Epithelial cell of proximal tubule (primary cell): ENCODE results near the gene HIVEP1. TPM values are rescaled to one million over a fixed set of nuclear protein-coding genes. Genes with fewer than 3 reads are reported as not detected.

ENCODE experiments used
- DNase-seq: peaks from one replicate; pipeline ENCODE4 v3.0.0-alpha.2; 2011; ENCODE audit warnings: low read depth
- H3K4me3 ChIP-seq: 2 replicates; pipeline ENCODE4 v1.5.1; 2011; ENCODE audit warnings: low read depth, mild to moderate bottlenecking, low read length
- CTCF ChIP-seq: conservative IDR thresholded peaks from 2 replicates; pipeline ENCODE4 v1.5.1; 2012; ENCODE audit warnings: low read depth, mild to moderate bottlenecking, low read length
- total RNA-seq: library from RNA; depleted of rRNA; stranded (reverse); fragments of >200 nt; gene quantifications from 2 replicates; pipeline ENCODE4 v1.2.3, GENCODE V29; 2015

The HIVEP1 gene
- total RNA-seq, 1 donor from 2014 or later = 14.2 TPM

- TF ChIP-seq CTCF = no peak
- H3K4me3 ChIP-seq = no peak overlapping the region
- no peak for DNase-seq
Measured at GRCh38 chr6:12178521-12178920, 166.4 kb downstream of the HIVEP1 start.

GRCh38 chr6:12181481-12181880 is 169.4 kb downstream of the HIVEP1 start:
- no peak overlapping the region for H3K4me3 ChIP-seq
- no peak for TF ChIP-seq CTCF
- no peak for DNase-seq

GRCh38 chr6:12182676-12183075 is 170.6 kb downstream of the HIVEP1 start:
- no peak overlapping the region for H3K4me3 ChIP-seq
- no peak for DNase-seq
- TF ChIP-seq CTCF = no peak

- no peak for DNase-seq
- TF ChIP-seq CTCF = no peak
- no peak overlapping the region for H3K4me3 ChIP-seq
Measured at GRCh38 chr6:12185081-12185673, 173.1 kb downstream of the HIVEP1 start.

- no peak for DNase-seq
- TF ChIP-seq CTCF = no peak
- no peak overlapping the region for H3K4me3 ChIP-seq
Measured at GRCh38 chr6:12186528-12186927, 174.4 kb downstream of the HIVEP1 start.

GRCh38 chr6:12189150-12189549 is 177.0 kb downstream of the HIVEP1 start:
- no peak overlapping the region for H3K4me3 ChIP-seq
- DNase-seq = no peak
- no peak for TF ChIP-seq CTCF

- TF ChIP-seq CTCF = no peak
- DNase-seq = no peak
Measured at GRCh38 chr6:12189661-12190060, 177.5 kb downstream of the HIVEP1 start.

More at GRCh38 chr6:12189661-12190060, 177.5 kb downstream of the HIVEP1 start:
- no peak overlapping the region for H3K4me3 ChIP-seq
